HG03457 (cell line): Measurements from ENCODE around the gene ATP8A2.
"Not testable (repeated sequence)": the region's sequence is repeated elsewhere in the genome, so short reads cannot be mapped to it uniquely, and the experiment has no call there.

Experiments used
- ATAC-seq: cut with Tn5 transposase; IDR thresholded peaks from one replicate; pipeline ENCODE4 v1.9.1; 2021; ENCODE audit warnings: moderate number of reproducible peaks; ENCODE audit not compliant: unreplicated experiment

ATP8A2 gene

DNA sequence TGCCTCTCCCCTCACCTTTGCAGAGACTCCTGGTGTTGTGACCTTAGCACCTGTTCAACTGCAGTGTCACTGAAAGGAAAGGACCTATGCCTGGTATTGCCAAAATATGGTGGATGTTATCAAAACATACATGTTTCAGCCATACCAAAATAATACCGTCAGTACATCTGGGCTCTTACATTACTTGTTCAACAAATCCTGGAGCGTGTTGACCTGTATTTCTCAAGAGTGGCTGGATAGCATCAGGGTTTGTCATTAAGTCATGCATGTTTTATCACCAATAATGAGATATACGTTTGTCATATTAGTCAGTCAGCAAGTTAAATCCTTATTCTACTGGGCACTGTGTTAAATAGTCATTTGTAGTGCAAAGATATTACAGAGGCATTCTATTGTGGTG lies 389.3 kb downstream of the ATP8A2 start:
- no peak for ATAC-seq

DNA sequence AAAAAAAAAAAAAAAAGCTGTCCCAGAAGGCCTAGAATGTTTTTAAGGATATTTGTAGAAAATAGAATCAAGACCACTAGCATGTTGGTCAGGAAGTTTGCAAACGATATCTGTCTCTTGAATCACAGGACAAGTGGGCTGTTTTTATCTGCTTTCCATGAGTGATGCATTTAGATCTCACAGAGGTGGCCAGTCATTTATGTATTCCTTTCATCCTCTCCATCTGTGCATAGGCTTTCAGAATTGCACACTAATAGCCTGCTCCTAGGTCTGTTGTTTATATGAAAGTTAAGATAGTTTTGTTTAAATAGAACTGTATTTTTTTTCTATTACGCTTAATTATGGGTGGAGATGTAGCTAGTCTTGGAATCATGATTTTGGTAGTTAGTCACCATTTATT lies 390.5 kb downstream of the ATP8A2 start:
- ATAC-seq, result no peak

DNA sequence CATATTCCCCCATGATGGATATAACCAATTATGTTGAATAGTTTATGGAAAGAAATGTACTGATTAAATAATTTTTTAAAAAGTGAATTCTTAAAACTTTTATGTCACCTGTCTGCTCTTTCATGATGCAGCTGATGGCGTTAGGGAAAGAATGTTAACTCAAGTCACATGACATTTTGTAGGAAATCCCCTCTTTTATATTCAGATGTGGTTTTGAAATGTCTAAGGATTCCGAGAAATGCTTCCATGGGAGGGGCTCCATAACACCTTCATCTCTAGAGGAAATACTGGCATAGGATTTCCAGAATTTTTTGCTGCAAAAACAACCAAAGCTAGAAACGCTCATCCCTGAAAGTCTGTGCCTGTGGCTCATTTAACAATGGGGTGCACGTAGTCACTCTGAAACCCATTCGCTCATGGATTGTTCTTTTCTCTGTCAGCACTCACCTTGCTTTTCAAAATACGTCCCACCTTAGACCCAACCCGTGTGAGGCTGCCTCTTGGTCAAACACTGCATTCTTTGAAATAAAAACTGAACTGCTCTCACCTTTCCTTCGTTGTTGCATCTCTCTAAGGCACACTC lies 391.1 kb downstream of the ATP8A2 start:
- no peak for ATAC-seq

DNA sequence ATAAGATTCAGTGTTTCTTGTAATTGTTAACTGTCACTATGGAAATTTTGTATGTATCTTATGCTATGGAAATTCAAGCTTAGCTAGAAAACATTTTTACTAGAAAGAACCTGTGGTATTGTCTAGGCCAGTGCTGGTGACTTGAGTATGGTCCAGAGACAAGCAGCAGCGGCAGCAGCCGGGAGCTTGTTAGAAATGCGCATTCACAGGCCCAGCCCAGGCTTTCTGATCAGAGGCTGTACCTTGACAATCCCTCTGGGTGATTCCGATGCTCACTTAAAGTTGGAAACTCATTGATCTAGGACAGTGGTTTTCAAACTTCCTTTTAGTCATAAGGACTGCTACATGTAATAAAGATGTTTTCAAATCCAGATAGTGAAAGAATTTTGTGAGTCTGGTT lies 392.6 kb downstream of the ATP8A2 start:
- no peak for ATAC-seq

DNA sequence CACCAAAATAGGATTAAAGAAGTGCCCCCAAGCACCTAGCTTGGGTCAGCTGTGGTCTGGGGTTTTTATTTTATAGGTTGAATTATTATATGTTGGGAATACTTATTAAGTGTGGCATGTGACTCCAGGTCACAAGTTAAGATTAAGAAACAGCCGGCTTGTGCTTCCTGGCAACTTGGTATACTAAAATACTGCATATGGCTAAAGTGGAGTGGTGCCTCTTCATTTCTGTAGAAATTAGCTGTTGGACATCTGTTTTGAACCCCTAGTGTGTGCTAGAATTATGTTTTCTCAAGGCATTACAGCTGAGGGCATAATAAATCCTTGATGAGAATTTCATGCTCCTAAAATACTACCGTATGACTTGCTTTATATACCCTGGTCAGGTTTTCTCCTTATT lies 393.5 kb downstream of the ATP8A2 start:
- ATAC-seq, result no peak

DNA sequence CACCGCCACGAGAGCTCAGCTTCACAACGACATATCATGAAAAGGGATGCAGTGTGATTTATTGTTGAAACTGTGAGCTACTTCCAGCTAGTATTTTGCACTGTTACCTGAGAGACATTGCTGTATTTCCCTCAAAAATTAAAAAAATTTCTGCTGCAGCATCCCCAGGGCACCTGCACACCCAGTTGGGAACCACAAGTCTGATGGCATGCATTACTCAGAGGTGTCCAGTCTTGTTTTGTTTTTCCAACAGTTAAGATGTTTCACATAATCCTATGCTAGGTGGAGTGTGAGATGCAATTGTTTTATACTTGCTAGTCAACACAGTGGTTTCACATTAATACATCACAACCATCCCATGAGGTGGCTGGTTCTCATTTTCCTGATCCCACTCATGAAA lies 394.8 kb downstream of the ATP8A2 start:
- no peak for ATAC-seq

DNA sequence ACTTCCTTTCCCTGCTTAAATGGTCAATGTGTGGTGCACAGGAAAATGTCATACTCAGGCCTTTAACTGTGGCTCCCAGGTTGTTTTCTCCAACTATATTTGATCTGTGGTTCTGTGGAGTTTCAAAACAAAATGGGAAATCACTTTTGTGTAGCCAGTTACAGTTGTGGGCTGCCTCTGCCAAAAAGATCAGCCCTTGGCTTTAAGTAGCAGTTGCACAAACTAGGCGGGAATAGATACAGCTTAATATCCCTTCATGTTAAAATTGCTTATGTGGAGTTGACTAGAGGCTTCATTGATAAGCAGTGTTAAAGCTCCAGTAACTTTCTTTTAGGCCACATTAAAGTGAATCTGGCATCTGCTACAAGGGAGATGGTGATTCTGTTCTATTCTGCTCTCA lies 395.2 kb downstream of the ATP8A2 start:
- ATAC-seq, result no peak

DNA sequence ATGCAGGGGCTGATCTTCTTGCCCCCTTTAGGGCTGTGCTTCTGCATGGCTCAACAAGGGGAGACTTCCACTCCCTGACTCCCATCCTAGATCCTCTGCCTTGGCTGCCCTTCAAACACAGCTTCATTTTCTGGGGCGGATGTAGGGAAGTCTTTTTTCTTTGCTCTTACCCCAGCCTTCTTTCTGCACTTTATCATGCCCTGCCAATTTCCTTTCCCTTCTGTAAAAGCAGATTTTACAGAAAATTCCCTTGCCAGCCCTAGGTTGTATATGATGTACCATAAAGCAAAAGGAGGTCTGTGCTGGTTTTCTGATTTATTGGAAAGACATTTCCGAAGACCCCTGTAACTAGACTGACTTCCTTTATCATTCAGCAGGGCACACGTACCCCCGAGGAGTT lies 396.6 kb downstream of the ATP8A2 start:
- ATAC-seq, result no peak

DNA sequence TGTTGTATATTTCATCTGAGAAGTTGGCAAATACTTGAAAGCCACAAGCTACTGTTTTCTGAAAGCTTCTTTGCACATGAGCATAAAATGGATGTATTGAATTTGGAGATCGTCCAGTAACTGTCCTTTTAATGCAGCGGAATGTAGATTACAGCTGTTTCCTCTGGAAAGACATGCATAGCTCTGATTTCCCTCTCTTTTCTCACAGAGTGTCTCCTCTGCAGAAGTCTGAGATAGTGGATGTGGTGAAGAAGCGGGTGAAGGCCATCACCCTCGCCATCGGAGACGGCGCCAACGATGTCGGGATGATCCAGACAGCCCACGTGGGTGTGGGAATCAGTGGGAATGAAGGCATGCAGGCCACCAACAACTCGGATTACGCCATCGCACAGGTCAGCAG lies 397.1 kb downstream of the ATP8A2 start:
- no peak for ATAC-seq

DNA sequence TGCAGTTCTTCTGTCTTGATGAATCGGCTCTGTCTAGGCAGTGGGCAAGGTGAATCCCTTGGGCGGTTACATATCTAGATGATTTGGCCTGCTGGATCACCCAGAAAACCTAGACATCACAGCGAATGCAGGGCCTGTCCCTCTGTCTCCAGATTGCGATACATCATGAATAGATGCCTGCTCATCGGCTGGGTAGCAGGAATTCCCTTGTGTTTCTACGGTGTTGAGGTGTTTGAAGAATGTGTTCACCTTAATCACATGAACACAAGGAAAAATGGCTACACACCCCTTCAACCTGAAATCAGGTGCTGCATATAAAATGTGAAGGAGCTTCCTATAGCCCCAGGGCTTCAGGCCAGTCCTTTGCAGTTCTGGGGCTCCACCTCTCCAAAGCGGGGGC lies 398.8 kb downstream of the ATP8A2 start:
- no peak for ATAC-seq

DNA sequence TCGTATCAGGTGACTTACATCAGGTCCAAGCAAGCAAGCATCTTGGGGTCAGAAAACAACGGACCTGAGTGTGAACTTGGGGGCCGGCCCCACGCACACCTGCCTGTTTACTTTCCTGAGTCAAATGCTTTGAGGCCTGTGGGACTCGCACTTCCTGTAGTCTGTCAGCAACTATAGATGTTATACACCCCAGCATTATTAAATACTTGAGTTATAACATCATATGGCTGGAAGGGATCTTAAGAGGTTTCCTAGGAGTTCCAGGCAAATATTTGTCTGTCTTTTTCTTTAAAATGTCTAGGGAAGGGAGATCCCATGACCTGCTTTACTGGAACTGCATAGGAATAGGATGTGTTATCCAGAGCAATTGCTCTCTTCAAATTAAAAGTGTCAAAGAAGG lies 399.4 kb downstream of the ATP8A2 start:
- ATAC-seq, result no peak

DNA sequence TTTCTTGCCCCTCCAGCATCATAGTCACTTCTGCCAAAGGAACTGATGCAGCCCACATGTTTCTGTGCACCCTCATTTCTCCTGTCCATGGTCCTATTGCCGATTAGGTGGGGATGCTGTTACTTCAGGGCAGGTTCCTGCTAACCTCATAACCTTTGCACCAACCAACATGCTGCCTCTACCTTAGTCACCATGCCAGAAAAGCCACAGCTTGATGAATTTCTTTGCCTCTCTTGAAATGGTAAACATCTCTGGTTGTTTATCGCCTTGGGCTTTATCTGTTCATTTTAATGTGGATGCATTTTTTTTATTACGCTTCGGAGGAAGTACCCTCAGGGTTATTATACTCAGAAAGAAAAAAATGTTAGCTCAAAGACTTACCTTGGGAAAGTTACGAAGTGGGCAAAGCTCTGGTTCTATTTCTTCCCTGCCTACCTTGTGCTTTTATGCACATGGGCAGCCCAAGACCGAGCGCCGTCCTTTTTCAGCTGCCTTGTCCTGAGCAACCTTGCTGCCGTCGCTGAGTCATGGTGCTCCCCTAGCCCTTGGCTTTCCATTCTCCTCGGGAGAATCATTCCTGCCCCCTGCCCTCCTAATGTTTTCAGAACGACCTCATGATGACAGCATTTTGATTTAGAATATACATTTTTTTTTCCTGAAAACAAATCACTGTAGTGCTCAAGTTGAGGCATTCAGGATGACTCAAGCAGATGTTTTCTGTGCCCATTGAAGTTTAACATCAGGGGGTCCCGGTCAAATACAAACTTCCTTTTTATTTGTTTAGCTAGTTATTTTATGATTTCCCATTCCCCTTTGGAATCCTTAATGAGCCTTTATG lies 400.1 kb downstream of the ATP8A2 start:
- ATAC-seq, result no peak

DNA sequence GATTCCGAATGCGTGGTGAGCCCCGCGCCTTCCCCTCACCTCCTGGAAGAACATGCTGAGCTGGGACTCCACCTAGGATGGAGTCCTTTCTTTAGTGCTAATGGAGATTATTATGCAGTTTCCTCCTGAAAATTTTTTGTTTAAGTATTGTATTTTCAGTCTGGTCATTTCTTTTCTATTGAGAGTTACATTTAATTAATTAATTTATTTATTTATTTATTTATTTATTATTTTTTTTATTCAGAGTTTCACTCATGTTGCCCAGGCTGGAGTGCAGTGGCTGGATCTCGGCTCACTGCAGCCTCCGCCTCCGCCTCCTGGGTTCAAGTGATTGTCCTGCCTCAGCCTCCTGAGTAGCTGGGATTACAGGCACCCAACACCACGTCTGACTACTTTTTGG lies 400.8 kb downstream of the ATP8A2 start:
- ATAC-seq, result not testable (repeated sequence)

DNA sequence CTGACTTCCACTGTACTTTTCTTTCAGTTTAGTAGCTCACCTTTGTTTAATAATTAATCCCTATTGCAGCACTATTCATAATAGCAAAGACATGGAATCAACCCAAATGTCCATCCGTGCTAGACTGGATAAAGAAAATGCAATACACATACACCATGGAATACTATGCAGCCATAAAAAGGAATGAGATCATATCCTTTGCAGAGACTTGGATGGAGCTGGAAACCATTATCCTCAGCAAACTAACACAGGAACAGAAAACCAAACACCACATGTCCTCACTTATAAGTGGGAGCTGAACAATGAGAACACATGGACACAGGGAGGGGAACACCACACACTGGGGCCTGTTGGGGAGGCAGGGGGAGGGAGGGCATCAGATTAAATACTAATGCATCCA lies 402.3 kb downstream of the ATP8A2 start:
- ATAC-seq, result not testable (repeated sequence)

DNA sequence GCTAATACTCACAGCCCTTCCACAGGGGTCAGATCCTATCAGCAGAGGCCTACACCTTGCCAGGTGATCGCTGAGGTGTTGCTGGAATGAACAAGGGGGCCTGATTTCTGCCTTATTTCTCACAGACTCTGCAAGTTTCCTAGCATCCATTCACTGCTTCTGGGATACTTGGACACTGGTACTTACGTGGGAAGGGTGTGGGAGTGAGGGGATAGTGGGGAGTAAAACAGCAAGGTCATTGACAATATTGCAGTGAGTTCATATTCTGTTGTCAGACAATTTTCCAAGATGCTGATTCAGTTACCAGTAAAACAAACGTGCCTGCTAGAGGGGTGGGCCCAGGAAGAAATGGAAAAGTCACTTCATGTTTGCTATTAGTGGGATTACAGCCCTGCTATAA lies 403.5 kb downstream of the ATP8A2 start:
- ATAC-seq, result no peak

DNA sequence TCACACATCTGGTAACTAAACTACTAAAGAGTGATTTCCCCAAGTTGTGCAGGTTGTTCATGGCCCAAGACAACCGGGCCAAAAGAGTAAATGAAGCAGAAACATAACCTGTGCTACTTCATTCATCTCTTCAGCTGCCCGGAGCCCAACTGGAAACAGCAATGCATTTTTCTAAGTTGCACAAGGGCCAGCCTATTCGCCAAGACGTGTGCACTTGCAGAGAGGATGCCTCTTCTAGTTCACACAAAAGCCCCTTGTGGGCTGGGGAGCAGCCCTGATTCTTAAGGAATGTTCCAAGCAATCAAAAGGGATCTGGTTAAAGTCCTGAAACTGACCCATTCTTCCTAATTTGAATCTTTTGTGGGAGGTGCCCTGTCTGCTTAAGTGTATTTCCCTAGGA lies 404.2 kb downstream of the ATP8A2 start:
- no peak for ATAC-seq

DNA sequence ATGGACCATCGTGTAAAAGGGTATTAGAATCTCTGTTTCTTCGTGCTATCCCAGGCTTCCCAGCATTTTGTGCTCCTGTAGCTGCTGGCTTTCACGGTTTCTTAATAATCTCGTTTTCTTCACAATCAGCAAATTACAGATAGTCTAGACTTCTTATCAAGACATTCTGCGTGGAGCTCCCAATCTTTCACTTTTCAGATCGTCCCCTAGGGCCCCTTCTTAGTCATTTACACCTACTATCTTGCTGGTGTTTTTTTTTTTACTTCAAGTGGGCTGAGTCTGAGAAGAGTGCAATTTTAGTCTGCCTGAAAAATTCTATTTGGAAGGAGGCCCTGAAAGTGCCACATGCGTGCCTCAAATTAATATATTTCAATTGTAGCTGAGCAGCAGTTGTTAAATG lies 404.9 kb downstream of the ATP8A2 start:
- ATAC-seq, result no peak

DNA sequence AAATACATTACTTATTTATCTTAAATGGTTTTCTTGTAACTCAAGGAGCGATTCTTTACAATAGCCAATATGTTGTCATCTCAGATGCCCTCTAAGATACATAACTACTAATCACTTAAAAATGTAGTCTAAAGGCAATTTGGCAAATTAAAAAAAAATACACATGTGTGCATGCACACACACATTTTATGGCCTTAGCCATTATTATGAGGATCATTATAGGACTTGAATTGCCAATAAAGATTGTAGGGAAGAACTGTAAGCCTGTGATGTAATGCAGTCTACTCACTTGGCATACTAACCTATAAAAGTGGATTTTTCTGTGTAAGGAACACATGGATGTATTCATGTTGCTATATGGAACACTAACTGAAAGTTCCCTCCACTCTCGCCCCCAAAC lies 405.7 kb downstream of the ATP8A2 start:
- ATAC-seq, result no peak

DNA sequence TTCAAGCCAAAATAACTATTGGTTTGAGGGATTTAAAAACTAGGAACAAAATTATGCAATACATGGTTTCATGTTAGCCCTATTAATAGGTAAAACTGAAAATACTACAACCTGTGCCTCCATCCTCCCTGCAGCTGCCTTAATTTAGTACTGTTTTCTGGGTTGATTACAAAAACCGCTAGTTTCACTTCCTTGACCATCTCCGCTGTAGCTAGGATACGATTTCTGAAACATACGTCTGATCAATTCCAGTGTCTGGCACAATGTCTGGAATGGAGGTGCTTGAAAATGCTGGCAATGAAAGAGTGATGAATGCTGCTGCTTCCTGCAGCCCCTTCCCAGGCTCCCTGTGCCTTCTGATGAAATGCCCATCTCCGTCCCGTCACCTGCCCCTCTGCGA lies 406.6 kb downstream of the ATP8A2 start:
- no peak for ATAC-seq

DNA sequence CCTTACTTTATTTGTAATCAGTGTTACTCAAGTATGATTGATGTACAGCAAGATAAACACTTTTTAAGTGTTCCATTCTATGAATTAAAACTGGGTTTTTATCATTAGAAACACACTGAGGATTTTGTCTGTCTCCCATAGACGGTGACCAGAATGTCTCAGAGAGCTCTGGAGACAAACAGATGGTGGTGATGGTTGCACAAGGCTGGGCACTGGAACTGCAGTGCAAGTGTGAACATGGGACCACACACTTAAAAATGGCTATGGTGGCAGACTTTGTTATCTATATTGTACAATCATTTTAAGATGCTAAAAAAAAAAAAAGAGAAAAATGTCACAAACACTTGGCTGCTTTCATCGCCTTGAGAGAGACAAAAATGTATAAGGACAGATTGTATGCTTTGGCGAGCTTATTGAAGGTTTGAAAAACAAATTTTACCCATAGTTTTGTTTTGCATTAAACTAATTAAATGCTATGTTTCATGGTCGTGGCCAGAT lies 407.1 kb downstream of the ATP8A2 start:
- ATAC-seq, result no peak

DNA sequence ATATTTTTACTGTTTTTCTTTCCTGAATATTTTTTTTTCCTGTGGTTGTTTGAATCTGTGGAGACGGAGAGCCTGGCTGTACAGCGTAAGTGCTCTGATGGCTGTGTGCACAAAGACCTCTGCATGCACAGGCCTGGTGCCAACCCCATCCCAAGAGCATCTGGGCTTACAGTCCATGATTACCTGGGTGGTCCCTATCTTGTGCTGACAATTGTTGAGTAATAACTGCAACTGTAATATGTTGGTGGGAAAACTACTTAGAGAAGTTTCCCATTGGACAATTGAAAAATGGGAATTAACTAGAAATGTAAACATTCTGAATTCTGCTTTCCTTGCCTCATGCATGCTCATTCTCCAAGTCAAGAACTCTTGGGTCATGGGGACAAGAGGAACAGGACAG lies 411.3 kb downstream of the ATP8A2 start:
- no peak for ATAC-seq

DNA sequence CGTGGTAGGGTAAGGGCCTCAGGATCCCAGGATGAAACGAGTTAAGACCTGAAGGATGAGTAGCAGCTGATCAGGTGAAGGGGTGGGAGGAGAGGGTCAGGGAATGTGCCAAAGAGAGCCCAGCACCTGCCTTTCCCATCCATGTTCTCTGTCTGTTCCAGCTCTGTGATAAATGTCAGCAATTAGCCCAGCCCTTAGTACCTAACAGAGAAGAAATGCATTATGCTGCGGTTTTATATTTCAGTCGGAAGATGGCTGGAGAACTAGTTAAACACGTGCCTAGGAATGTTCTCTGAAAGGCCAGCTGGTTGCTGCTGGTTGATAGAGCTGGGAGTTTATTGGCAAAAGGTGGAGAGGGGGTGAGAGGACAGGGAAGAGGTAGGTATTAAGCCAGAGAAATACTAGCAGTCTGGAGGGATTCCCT lies 411.8 kb downstream of the ATP8A2 start:
- ATAC-seq, result no peak

DNA sequence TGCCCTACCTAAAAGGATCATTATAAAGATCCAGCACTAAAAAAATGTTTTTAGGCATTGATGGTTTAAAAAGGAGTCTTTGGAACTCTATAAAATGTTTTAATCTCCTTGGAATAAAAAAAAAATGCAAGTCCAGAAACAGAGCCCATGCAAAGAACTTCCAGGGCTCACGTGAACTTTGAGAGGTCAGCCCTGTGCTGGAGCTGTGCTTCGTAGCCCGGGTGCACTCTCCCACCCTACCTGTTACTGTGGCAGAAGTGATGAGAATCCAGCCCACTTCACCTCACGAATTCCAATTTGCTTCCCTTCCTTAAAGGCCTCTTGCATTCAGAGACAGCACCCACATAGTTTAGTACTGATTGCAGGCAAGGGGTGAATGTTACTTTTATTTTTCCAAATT lies 412.3 kb downstream of the ATP8A2 start:
- no peak for ATAC-seq
